Femur (tissue), 1 donor: ENCODE data around the gene FAM234B.

Experiments
- DNase-seq: peaks from one replicate; pipeline ENCODE4 v3.0.0-alpha.2; 2017

FAM234B gene

GRCh38 chr12:13121568-13121967 is 77.4 kb downstream of the FAM234B start:
- no peak for DNase-seq

GRCh38 chr12:13124656-13125505 is 80.7 kb downstream of the FAM234B start:
- DNase-seq: no peak

GRCh38 chr12:13125996-13126395 is 81.8 kb downstream of the FAM234B start:
- no peak for DNase-seq

GRCh38 chr12:13126494-13126893 is 82.3 kb downstream of the FAM234B start:
- no peak for DNase-seq

- no peak for DNase-seq
These were observed 83.3 kb downstream of the FAM234B start for GRCh38 chr12:13127444-13127843.

- DNase-seq: no peak
These were observed 84.2 kb downstream of the FAM234B start for GRCh38 chr12:13128291-13128965.

GRCh38 chr12:13130981-13131380 is 86.8 kb downstream of the FAM234B start:
- DNase-seq: no peak
